GM18873 (cell line): ENCODE results near the gene LBR.

Experiments used
- ATAC-seq: cut with Tn5 transposase; IDR thresholded peaks from one replicate; pipeline ENCODE4 v1.9.1; 2021; ENCODE audit warnings: mild to moderate bottlenecking, moderate library complexity, moderate number of reproducible peaks; ENCODE audit not compliant: unreplicated experiment, low FRiP score

Gene LBR

GRCh38 chr1:225464851-225465792 is 37.3 kb upstream of the LBR start:
- no peak for ATAC-seq

GRCh38 chr1:225462714-225463574 is 35.1 kb upstream of the LBR start:
- no peak for ATAC-seq

GRCh38 chr1:225462429-225462713 is 34.5 kb upstream of the LBR start:
- ATAC-seq = no peak

GRCh38 chr1:225461533-225462428 is 33.9 kb upstream of the LBR start:
- ATAC-seq = no peak

GRCh38 chr1:225460737-225461532 is 33.1 kb upstream of the LBR start:
- ATAC-seq = no peak

GRCh38 chr1:225460021-225460736 is 32.3 kb upstream of the LBR start:
- no peak for ATAC-seq

GRCh38 chr1:225458222-225458631 is 30.4 kb upstream of the LBR start:
- no peak for ATAC-seq

GRCh38 chr1:225454733-225455132 is 26.9 kb upstream of the LBR start:
- ATAC-seq = no peak

- no peak for ATAC-seq
Observed at GRCh38 chr1:225453797-225454648, 26.2 kb upstream of the LBR start.

- ATAC-seq = no peak
Observed at GRCh38 chr1:225451840-225452515, 24.1 kb upstream of the LBR start.

GRCh38 chr1:225451340-225451739 is 23.5 kb upstream of the LBR start:
- no peak for ATAC-seq

- ATAC-seq = no peak
Observed at GRCh38 chr1:225450491-225451191, 22.8 kb upstream of the LBR start.

GRCh38 chr1:225449774-225450173 is 21.9 kb upstream of the LBR start:
- ATAC-seq = no peak

GRCh38 chr1:225449261-225449660 is 21.4 kb upstream of the LBR start:
- ATAC-seq = no peak

GRCh38 chr1:225448146-225448805 is 20.4 kb upstream of the LBR start:
- ATAC-seq = no peak

GRCh38 chr1:225447650-225448089 is 19.8 kb upstream of the LBR start:
- ATAC-seq = no peak
